H1 (cell line): ENCODE results near the gene CSNK2A3. TPM values are rescaled to one million over a fixed set of nuclear protein-coding genes. Genes with fewer than 3 reads are reported as not detected.

Experiments
- CTCF ChIA-PET: fragments of 300-600 bp; sonication (Branson Sonifier 250); formaldehyde crosslinking; loops from one replicate; lab custom pipeline; 2021; ENCODE audit not compliant: partially characterized antibody; lab: Charles Lee
- POLR2A ChIA-PET: fragments of 300-600 bp; sonication (Branson Sonifier 250); formaldehyde crosslinking; loops from one replicate; lab custom pipeline; 2021; ENCODE audit warnings: inconsistent platforms; ENCODE audit not compliant: partially characterized antibody; lab: Charles Lee
- DNase-seq, 2 experiments: peaks; one replicate each; pipeline versions ENCODE4 v3.0.0 to v3.0.0-alpha.2; 2010 to 2022; ENCODE audit warnings: low spot score in 2 of 2, low read depth in 1 of 2, mixed read lengths in 1 of 2
- FAIRE-seq: peaks from 2 replicates; lab custom pipeline; 2011; peaks lifted over from hg19 to GRCh38; lab: Jason Lieb, UNC
- H2AFZ ChIP-seq: 2 replicates; pipeline ENCODE4 v1.8.1; 2012; ENCODE audit warnings: low read length, inconsistent platforms
- H2AK5ac ChIP-seq: 2 replicates; pipeline ENCODE4 v1.6.1; 2013; ENCODE audit warnings: low read depth, low read length
- H2BK120ac ChIP-seq: replicated peaks from 2 replicates; pipeline ENCODE3; 2013; ENCODE audit warnings: low read depth, low read length, inconsistent platforms
- H2BK12ac ChIP-seq: 2 replicates; pipeline ENCODE4 v1.6.1; 2013; ENCODE audit warnings: low read depth, low read length
- H2BK15ac ChIP-seq: 2 replicates; pipeline ENCODE4 v1.6.1; 2013; ENCODE audit warnings: low read length
- H2BK20ac ChIP-seq: 2 replicates; pipeline ENCODE4 v1.6.1; 2013; ENCODE audit warnings: low read length
- H2BK5ac ChIP-seq: 2 replicates; pipeline ENCODE4 v1.6.1; 2013; ENCODE audit warnings: low read depth, low read length
- H3K14ac ChIP-seq: 2 replicates; pipeline ENCODE4 v1.6.1; 2013; ENCODE audit warnings: inconsistent platforms; ENCODE audit not compliant: insufficient read length
- H3K18ac ChIP-seq: 2 replicates; pipeline ENCODE4 v1.6.1; 2013; ENCODE audit warnings: low read length; ENCODE audit errors: extremely low read depth
- H3K23ac ChIP-seq: 2 replicates; pipeline ENCODE4 v1.6.1; 2013; ENCODE audit warnings: inconsistent platforms; ENCODE audit not compliant: insufficient read length
- H3K23me2 ChIP-seq: 2 replicates; pipeline ENCODE4 v1.6.1; 2013; ENCODE audit warnings: low read depth, low read length
- H3K27ac ChIP-seq: 2 replicates; pipeline ENCODE4 v1.6.1; 2011; ENCODE audit warnings: low read depth, low read length, inconsistent platforms
- H3K27me3 ChIP-seq, 4 experiments: replicated peaks in 1 of 4; 1 replicate in 1 of 4; 2 replicates in 3 of 4; pipeline versions ENCODE4 v1.6.1 to v1.8.1; 2011 to 2013; ENCODE audit warnings: low read length in 3 of 4, mild to moderate bottlenecking in 3 of 4, inconsistent platforms in 2 of 4, mixed read lengths in 2 of 4, moderate library complexity in 1 of 4; ENCODE audit not compliant: control insufficient read depth in 3 of 4, insufficient read depth in 3 of 4; ENCODE audit errors: extremely low read depth in 1 of 4
- H3K36me3 ChIP-seq, 4 experiments: 2 replicates each; pipeline versions ENCODE4 v1.6.1 to v1.8.1; 2011 to 2013; ENCODE audit warnings: mild to moderate bottlenecking in 4 of 4, low read length in 3 of 4, moderate library complexity in 2 of 4, control low read depth in 1 of 4, inconsistent platforms in 1 of 4; ENCODE audit not compliant: insufficient read depth in 4 of 4, control insufficient read depth in 2 of 4
- H3K4ac ChIP-seq: replicated peaks from 2 replicates; pipeline ENCODE3; 2013; ENCODE audit warnings: low read length, low read depth, mixed read lengths, inconsistent platforms; ENCODE audit not compliant: insufficient read length
- H3K4me1 ChIP-seq, 4 experiments: replicated peaks in 1 of 4; 1 replicate in 1 of 4; 2 replicates in 3 of 4; pipeline versions ENCODE4 v1.6.1 to v1.8.1; 2011 to 2013; ENCODE audit warnings: low read length in 3 of 4, inconsistent platforms in 2 of 4, mixed read lengths in 1 of 4; ENCODE audit not compliant: insufficient read depth in 4 of 4, control insufficient read depth in 3 of 4
- H3K4me2 ChIP-seq, 2 experiments: 2 replicates each; pipeline versions ENCODE4 v1.6.1 to v1.8.1; 2011 to 2013; ENCODE audit warnings: low read depth in 2 of 2, low read length in 2 of 2, control low read depth in 1 of 2, inconsistent platforms in 1 of 2, mild to moderate bottlenecking in 1 of 2; ENCODE audit not compliant: insufficient read depth in 1 of 2
- H3K4me3 ChIP-seq, 4 experiments: fragments of 200-600, 300-600 bp in 1 of 4; sonication (generic), shearing (Covaris generic), sonication (Bioruptor Twin) in 1 of 4; 2 replicates each; pipeline versions ENCODE4 v1.5.1 to v1.8.1; 2011 to 2016; ENCODE audit warnings: low read length in 4 of 4, low read depth in 3 of 4, control low read depth in 2 of 4, inconsistent platforms in 2 of 4, mild to moderate bottlenecking in 2 of 4, mixed read lengths in 1 of 4, moderate library complexity in 1 of 4; ENCODE audit not compliant: insufficient read depth in 2 of 4; ENCODE audit errors: extremely low read depth in 1 of 4
- H3K56ac ChIP-seq: replicated peaks from 2 replicates; pipeline ENCODE3; 2013; ENCODE audit warnings: low read depth, mild to moderate bottlenecking, mixed read lengths, low read length, inconsistent platforms; ENCODE audit not compliant: insufficient read length
- H3K79me1 ChIP-seq: 2 replicates; pipeline ENCODE4 v1.6.1; 2013; ENCODE audit warnings: low read depth, low read length, control low read depth
- H3K79me2 ChIP-seq, 2 experiments: 2 replicates each; pipeline versions ENCODE4 v1.6.1 to v1.8.1; 2012 to 2013; ENCODE audit warnings: low read length in 2 of 2, mild to moderate bottlenecking in 2 of 2, inconsistent platforms in 1 of 2; ENCODE audit not compliant: insufficient read depth in 2 of 2, control insufficient read depth in 1 of 2
- H3K9ac ChIP-seq, 4 experiments: replicated peaks in 1 of 4; 1 replicate in 1 of 4; 2 replicates in 3 of 4; pipeline versions ENCODE4 v1.6.1 to v1.8.1; 2011 to 2013; ENCODE audit warnings: low read depth in 3 of 4, low read length in 3 of 4, control low read depth in 2 of 4, mild to moderate bottlenecking in 2 of 4, moderate library complexity in 2 of 4, inconsistent platforms in 1 of 4; ENCODE audit errors: extremely low read depth in 1 of 4
- H3K9me3 ChIP-seq, 2 experiments: 2 replicates each; pipeline versions ENCODE4 v1.6.1 to v1.8.1; 2012 to 2013; ENCODE audit warnings: mild to moderate bottlenecking in 2 of 2, moderate library complexity in 2 of 2, control low read depth in 1 of 2, inconsistent platforms in 1 of 2, low read depth in 1 of 2, low read length in 1 of 2, mixed read lengths in 1 of 2; ENCODE audit not compliant: insufficient read depth in 2 of 2
- H4K20me1 ChIP-seq, 2 experiments: replicated peaks in 1 of 2; 2 replicates each; pipeline versions ENCODE3 to v1.8.1; 2011 to 2013; ENCODE audit warnings: inconsistent platforms in 2 of 2, low read length in 2 of 2, mild to moderate bottlenecking in 1 of 2; ENCODE audit not compliant: insufficient read depth in 2 of 2, control insufficient read depth in 1 of 2
- H4K5ac ChIP-seq: 2 replicates; pipeline ENCODE4 v1.6.1; 2013; ENCODE audit warnings: low read length, low read depth, mixed read lengths, inconsistent platforms; ENCODE audit not compliant: insufficient read length
- H4K8ac ChIP-seq: 2 replicates; pipeline ENCODE4 v1.8.0; 2013; ENCODE audit warnings: mild to moderate bottlenecking, moderate library complexity, low read length, inconsistent platforms; ENCODE audit not compliant: insufficient read depth; ENCODE audit errors: extremely low read depth
- H4K91ac ChIP-seq: replicated peaks from 2 replicates; pipeline ENCODE3; 2013; ENCODE audit warnings: low read length, mixed read lengths, inconsistent platforms; ENCODE audit not compliant: insufficient read length
- ASH2L ChIP-seq: fragments of 200-600, 300-600 bp; sonication (generic); IDR thresholded peaks from one replicate; pipeline ENCODE4 v1.7.1; 2017; ENCODE audit warnings: low read length
- CEBPB ChIP-seq: IDR thresholded peaks from 2 replicates; pipeline ENCODE4 v1.6.1; 2012; ENCODE audit warnings: low read depth, low read length
- CHD2 ChIP-seq: IDR thresholded peaks from 2 replicates; pipeline ENCODE4 v1.6.1; 2012; ENCODE audit warnings: low read length, improper control_type of control experiment
- CTBP2 ChIP-seq: IDR thresholded peaks from 2 replicates; pipeline ENCODE4 v1.7.0; 2011; ENCODE audit warnings: borderline replicate concordance, mild to moderate bottlenecking, moderate library complexity, mixed read lengths, low read length; ENCODE audit not compliant: insufficient read depth, insufficient read length
- EGR1 ChIP-seq: IDR thresholded peaks from 2 replicates; pipeline ENCODE4 v1.6.1; 2011; ENCODE audit warnings: low read depth, low read length, borderline replicate concordance
- EZH2 ChIP-seq: fragments of 200-600 bp; sonication (generic); IDR thresholded peaks from 2 replicates; pipeline ENCODE4 v1.7.1; 2012; ENCODE audit warnings: low read depth, mild to moderate bottlenecking, moderate library complexity, low read length, inconsistent platforms; ENCODE audit not compliant: severe bottlenecking
- HDAC6 ChIP-seq: IDR thresholded peaks from one replicate; pipeline ENCODE4 v1.7.1; 2012; ENCODE audit warnings: low read depth, mild to moderate bottlenecking, inconsistent platforms, low read length, moderate library complexity
- JUN ChIP-seq: IDR thresholded peaks from 2 replicates; pipeline ENCODE4 v1.6.1; 2011; ENCODE audit warnings: low read depth, mild to moderate bottlenecking, improper control_type of control experiment, low read length
- KDM4A ChIP-seq: IDR thresholded peaks from one replicate; pipeline ENCODE4 v1.7.1; 2012; ENCODE audit warnings: low read depth, mild to moderate bottlenecking, moderate library complexity, low read length, inconsistent platforms; ENCODE audit not compliant: severe bottlenecking
- NANOG ChIP-seq: IDR thresholded peaks from 2 replicates; pipeline ENCODE4 v1.6.1; 2011; ENCODE audit warnings: low read length, low read depth, mild to moderate bottlenecking, inconsistent platforms; ENCODE audit not compliant: insufficient read depth, poor library complexity, severe bottlenecking
- POLR2A ChIP-seq, 2 experiments: IDR thresholded peaks; 1 replicate in 1 of 2; 2 replicates in 1 of 2; pipeline ENCODE4 v1.6.1; 2011; ENCODE audit warnings: low read depth in 2 of 2, low read length in 2 of 2, mild to moderate bottlenecking in 2 of 2; ENCODE audit errors: control extremely low read depth in 1 of 2
- POLR2AphosphoS5 ChIP-seq: IDR thresholded peaks from 2 replicates; pipeline ENCODE4 v1.6.1; 2011; ENCODE audit warnings: low read depth, low read length
- SP1 ChIP-seq: IDR thresholded peaks from 2 replicates; pipeline ENCODE4 v1.6.1; 2011; ENCODE audit warnings: low read depth, low read length
- TEAD4 ChIP-seq: IDR thresholded peaks from 2 replicates; pipeline ENCODE4 v1.6.1; 2012; ENCODE audit warnings: low read depth, low read length, inconsistent platforms, mixed read lengths
- WGBS, 2 experiments: shearing (Covaris generic) in 1 of 2; methylation state at CpG; one replicate each; pipeline versions ENCODE4 v1.1.6 to v1.1.7; 2013 to 2015; ENCODE audit warnings: low lambda C conversion rate in 2 of 2, mixed read lengths in 2 of 2, inconsistent platforms in 1 of 2, low coverage in 1 of 2, missing lambda C conversion rate in 1 of 2; ENCODE audit not compliant: insufficient replicate concordance in 2 of 2, insufficient coverage in 1 of 2, insufficient read length in 1 of 2; ENCODE audit errors: extremely low coverage in 1 of 2, missing lambda C conversion rate in 1 of 2; 5-methylcytosine and 5-hydroxymethylcytosine counted together
- polyA plus RNA-seq, 7 experiments: library from polyadenylated mRNA; depleted of rRNA in 3 of 7; stranded (reverse) in 5 of 7; unstranded in 2 of 7; fragments of >200 nt in 5 of 7; fragments of 200-250 nt in 2 of 7; gene quantifications; 1 replicate in 5 of 7; 2 replicates in 1 of 7; 4 replicates in 1 of 7; pipeline versions ENCODE4 v1.2.1 to v1.2.3, GENCODE V29; 2011 to 2013; ENCODE audit warnings: missing spikeins in 2 of 7, mixed read lengths in 2 of 7
- total RNA-seq: library from RNA; stranded (reverse); fragmentation: NEBNext Ultra II Directional; extraction: Animal tissue kit (Norgen Biotek cat#: 25700); gene quantifications from 2 replicates; pipeline ENCODE4 v1.2.1, GENCODE V29; 2021
- TF ChIP-seq, protein P1 (sequence below): IDR thresholded peaks from 2 replicates; pipeline ENCODE4 v1.6.1; 2011; ENCODE audit warnings: low read length, improper control_type of control experiment

The CSNK2A3 gene
- total and polyA plus RNA-seq, 2 of the 8 experiments (the other 6 are each of a cell fraction or from before 2014, with no cell fraction given), result 0.69 to 1.0 TPM

DNA sequence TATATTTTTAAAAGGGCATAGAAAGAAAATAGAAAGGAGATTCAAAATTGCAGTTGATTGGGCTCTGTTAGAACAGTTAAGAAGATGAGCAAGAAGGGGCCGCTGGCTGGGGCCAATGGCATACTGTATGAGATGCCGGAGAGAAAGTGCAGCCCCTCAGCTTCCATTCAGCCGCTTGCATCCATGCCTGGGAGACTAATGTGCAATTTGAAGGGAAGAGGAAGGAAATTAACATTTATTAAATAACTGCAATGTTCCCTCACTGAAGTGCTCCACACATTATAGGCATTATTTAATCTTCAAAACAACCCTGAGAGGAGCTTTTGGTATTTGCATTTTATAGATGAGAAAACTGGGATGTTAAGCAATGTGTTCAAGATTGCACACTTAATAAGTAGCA is 44.7 kb upstream of the CSNK2A3 start:
- Histone ChIP-seq H3K36me3 (no peaks in the 10 kb centered on the region), H3K27ac (no peak overlapping the region), H3K14ac (no peak overlapping the region), H3K23me2 (no peaks in the 10 kb centered on the region), H2BK5ac (no peak overlapping the region), H3K27me3 (no peaks in the 10 kb centered on the region; a peak in 1 of 7 replicates), H2BK15ac (no peak overlapping the region), H3K4me3 (no peak overlapping the region), H3K4ac (no peak overlapping the region), H4K5ac (no peak overlapping the region), H3K18ac (no peak overlapping the region), H2BK20ac (no peak overlapping the region), H2AK5ac (no peak overlapping the region), H3K79me2 (no peaks in the 10 kb centered on the region), H3K9ac (no peak overlapping the region), H3K79me1 (no peaks in the 10 kb centered on the region), H2BK12ac (no peak overlapping the region), H4K91ac (no peak overlapping the region), H3K56ac (no peak overlapping the region), H3K4me2 (no peak overlapping the region), H4K20me1 (no peaks in the 10 kb centered on the region), H2BK120ac (no peak overlapping the region), H4K8ac (no peak overlapping the region), H3K23ac (no peak overlapping the region), H3K4me1 (no peaks in the 10 kb centered on the region), H2AFZ (no peak overlapping the region), H3K9me3 (no peaks in the 10 kb centered on the region)
- ChIA-PET POLR2A (no interaction called here), CTCF (interaction anchor here (1.0 to 1.4 kb wide), 6 partner anchors 10 to 390 kb away, joined by 3 to 5 read pairs (median 4); no protein-coding TSS in a partner anchor)
- no peak for DNase-seq
- no peak for FAIRE-seq
- 94% methylated on average over 3 of the region's 3 CpGs; no CpG with 5 or more reads in 1 of the 2 experiments for WGBS, 2 experiments
- TF ChIP-seq, protein P1, sequence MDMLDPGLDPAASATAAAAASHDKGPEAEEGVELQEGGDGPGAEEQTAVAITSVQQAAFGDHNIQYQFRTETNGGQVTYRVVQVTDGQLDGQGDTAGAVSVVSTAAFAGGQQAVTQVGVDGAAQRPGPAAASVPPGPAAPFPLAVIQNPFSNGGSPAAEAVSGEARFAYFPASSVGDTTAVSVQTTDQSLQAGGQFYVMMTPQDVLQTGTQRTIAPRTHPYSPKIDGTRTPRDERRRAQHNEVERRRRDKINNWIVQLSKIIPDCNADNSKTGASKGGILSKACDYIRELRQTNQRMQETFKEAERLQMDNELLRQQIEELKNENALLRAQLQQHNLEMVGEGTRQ, result no peak
- TF ChIP-seq EZH2, result no peak
- no peak for TF ChIP-seq CTBP2
- TF ChIP-seq POLR2A (IDR thresholded peaks at IDR 0.05; ENCODE audit: control extremely low read depth in 1 of 2, low read depth in 2 of 2, low read length in 2 of 2), result no peak
- TF ChIP-seq CEBPB, result no peak
- TF ChIP-seq HDAC6, result no peak
- no peak for TF ChIP-seq CHD2
- TF ChIP-seq TEAD4, result no peak
- TF ChIP-seq JUN, result no peak
- no peak for TF ChIP-seq KDM4A
- TF ChIP-seq EGR1, result no peak
- TF ChIP-seq ASH2L, result no peak
- TF ChIP-seq SP1, result no peak
- TF ChIP-seq NANOG, result no peak
- TF ChIP-seq POLR2AphosphoS5, result no peak
